SJSA1 (cell line): Measurements from ENCODE around the gene C3orf80. TPM values are rescaled to one million over a fixed set of nuclear protein-coding genes. Genes with fewer than 3 reads are reported as not detected.
"Not testable (repeated sequence)": the region's sequence is repeated elsewhere in the genome, so short reads cannot be mapped to it uniquely, and the experiment has no call there.

ENCODE experiments used
- DNase-seq, 2 experiments: peaks; one replicate each; pipeline ENCODE4 v3.0.0-alpha.2; 2015 to 2020; ENCODE audit warnings: low spot score in 2 of 2, low read depth in 1 of 2
- H3K27ac ChIP-seq: fragments of 250-450 bp; sonication (Bioruptor Pico); 2 replicates; pipeline ENCODE4 v1.5.1; 2020; ENCODE audit warnings: mild to moderate bottlenecking, moderate library complexity
- H3K27me3 ChIP-seq: fragments of 250-450 bp; sonication (Bioruptor Pico); replicated peaks from 2 replicates; pipeline ENCODE4 v1.5.1; 2020; ENCODE audit warnings: mild to moderate bottlenecking, moderate library complexity
- H3K36me3 ChIP-seq: fragments of 250-450 bp; sonication (Bioruptor Pico); 2 replicates; pipeline ENCODE4 v1.5.1; 2020; ENCODE audit warnings: mild to moderate bottlenecking
- H3K4me1 ChIP-seq: fragments of 250-450 bp; sonication (Bioruptor Pico); replicated peaks from 2 replicates; pipeline ENCODE4 v1.6.1; 2021; ENCODE audit warnings: mild to moderate bottlenecking
- H3K4me3 ChIP-seq: fragments of 250-450 bp; sonication (Bioruptor Pico); 2 replicates; pipeline ENCODE4 v1.5.1; 2020; ENCODE audit warnings: mild to moderate bottlenecking
- H3K9me3 ChIP-seq: fragments of 250-450 bp; sonication (Bioruptor Pico); replicated peaks from 2 replicates; pipeline ENCODE4 v1.5.1; 2020; ENCODE audit warnings: mild to moderate bottlenecking
- total RNA-seq: library from RNA; depleted of rRNA; stranded (reverse); fragments of >200 nt; shearing (Covaris generic); gene quantifications from 2 replicates; pipeline ENCODE4 v1.2.3, GENCODE V29; 2014

The C3orf80 gene
- total RNA-seq, 1 experiment from 2014 or later, result not detected

DNA sequence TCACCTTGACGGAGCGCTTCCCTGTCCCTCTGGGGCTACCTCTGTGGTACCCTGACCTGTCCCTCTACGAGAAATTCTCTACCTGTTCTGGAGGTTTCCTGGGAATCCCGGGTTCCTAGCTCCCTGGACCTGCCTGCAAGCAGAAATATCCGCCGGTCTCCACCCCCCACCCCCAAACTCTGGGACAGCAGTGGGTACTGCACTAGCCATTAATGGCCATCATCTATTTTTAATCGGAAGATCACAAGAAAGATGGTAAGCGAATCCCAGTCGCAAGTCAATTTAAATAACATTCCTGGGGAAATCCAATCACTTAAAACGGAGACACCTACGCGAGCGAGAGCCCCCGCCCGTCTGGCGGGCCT lies 429 bp upstream of the C3orf80 start:
- H3K9me3 ChIP-seq, result 0 out of 2 replicates have a peak, but pooled peaks cover 6% of the 10 kb centered on the region
- no peak overlapping the region for H3K27ac ChIP-seq
- no peak overlapping the region for H3K4me3 ChIP-seq
- peaks cover 17% of the 10 kb centered on the region for H3K4me1 ChIP-seq
- H3K27me3 ChIP-seq, result peaks cover 61% of the 10 kb centered on the region
- 0 out of 2 replicates have a peak, but pooled peaks cover 4% of the 10 kb centered on the region for H3K36me3 ChIP-seq
- DNase-seq, result no peak

DNA sequence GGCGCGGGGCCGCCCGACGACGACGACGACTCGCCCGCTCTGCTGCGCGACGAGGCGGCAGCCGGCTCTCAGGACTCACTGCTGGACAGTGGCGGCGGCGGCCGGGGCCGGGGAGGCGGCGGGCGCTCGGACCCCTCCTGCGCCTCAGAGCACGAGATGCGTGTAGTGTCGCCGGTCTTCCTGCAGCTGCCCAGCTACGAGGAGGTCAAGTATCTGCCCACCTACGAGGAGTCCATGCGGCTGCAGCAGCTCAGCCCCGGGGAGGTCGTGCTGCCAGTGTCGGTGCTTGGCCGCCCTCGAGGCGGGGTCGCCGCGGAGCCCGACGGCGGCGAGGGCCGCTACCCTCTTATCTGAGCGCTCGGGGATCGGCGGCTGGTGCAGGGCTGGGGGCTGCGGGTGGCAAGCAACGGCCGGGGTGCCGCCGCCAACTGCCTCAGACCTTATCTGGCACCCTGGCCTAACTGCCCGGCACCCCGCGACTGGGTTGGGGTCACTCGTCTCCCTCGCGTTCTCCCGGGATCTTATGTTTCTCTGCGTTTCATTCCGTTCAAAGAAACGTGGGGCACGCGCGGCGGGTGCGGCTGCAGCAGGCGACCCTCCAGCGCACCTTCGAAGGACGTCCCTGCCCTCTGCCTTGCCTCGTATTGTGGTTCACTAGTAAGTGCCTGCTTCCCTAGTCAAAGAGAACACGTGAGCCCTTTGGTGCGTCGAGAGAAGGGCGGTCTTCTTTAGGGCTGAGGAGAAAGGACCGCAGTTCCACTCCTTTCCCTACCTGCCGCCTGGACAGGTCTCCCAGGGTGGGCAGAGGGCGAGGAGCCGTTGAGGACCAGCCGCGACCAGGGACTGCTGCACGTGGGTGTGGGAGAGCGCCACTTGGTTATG lies 1.0 kb downstream of the C3orf80 start:
- Histone ChIP-seq H3K9me3 (0 out of 2 replicates have a peak, but pooled peaks cover 6% of the 10 kb centered on the region), H3K4me1 (peaks cover 17% of the 10 kb centered on the region), H3K36me3 (0 out of 2 replicates have a peak, but pooled peaks cover 4% of the 10 kb centered on the region), H3K27ac (no peak overlapping the region), H3K27me3 (peaks cover 61% of the 10 kb centered on the region), H3K4me3 (peak overlapping the region; percentile 46)
- peak in 1 of 2 experiments; percentile 4 for DNase-seq

GRCh38 chr3:160227419-160227818 lies 2.2 kb downstream of the C3orf80 start:
- H3K36me3 ChIP-seq, result 0 out of 2 replicates have a peak, but pooled peaks cover 4% of the 10 kb centered on the region
- 0 out of 2 replicates have a peak, but pooled peaks cover 6% of the 10 kb centered on the region for H3K9me3 ChIP-seq
- DNase-seq, result no peak
- H3K4me3 ChIP-seq, result no peak overlapping the region
- peaks cover 17% of the 10 kb centered on the region for H3K4me1 ChIP-seq
- H3K27ac ChIP-seq, result no peak overlapping the region
- peaks cover 63% of the 10 kb centered on the region for H3K27me3 ChIP-seq

- DNase-seq, result no peak
- Histone ChIP-seq H3K4me3 (no peak overlapping the region), H3K9me3 (no peaks in the 10 kb centered on the region), H3K36me3 (no peaks in the 10 kb centered on the region), H3K27me3 (peaks cover 29% of the 10 kb centered on the region), H3K27ac (no peak overlapping the region), H3K4me1 (no peaks in the 10 kb centered on the region)
These were observed 6.8 kb downstream of the C3orf80 start for GRCh38 chr3:160232014-160232413.

DNA sequence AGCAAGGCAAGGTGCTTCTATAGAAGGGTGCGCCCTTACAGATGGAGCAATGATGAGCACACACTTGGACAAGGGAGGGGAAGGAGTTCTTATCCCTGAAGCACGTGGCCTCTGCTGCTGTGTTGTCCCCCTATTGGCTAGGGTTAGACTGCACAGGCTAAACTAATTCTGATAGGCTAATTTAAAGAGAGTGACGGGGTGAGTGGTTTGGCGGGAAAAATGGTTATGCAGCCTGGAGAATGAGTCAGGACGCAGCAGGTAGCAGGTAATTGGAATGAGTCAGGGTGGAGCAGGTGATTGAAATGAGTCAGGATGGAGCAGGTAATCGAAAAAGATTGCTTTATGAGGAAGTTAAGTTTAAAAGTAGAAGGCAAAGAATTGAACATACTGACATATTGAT lies 15.5 kb downstream of the C3orf80 start:
- not testable (repeated sequence) for H3K9me3 ChIP-seq, H3K27me3 ChIP-seq, H3K36me3 ChIP-seq, H3K4me1 ChIP-seq, DNase-seq, H3K27ac ChIP-seq, H3K4me3 ChIP-seq

GRCh38 chr3:160245261-160245800 lies 20.1 kb downstream of the C3orf80 start:
- DNase-seq, result no peak
- H3K9me3 ChIP-seq, result no peaks in the 10 kb centered on the region
- no peak overlapping the region for H3K4me3 ChIP-seq
- no peaks in the 10 kb centered on the region for H3K27me3 ChIP-seq
- no peaks in the 10 kb centered on the region for H3K4me1 ChIP-seq
- no peaks in the 10 kb centered on the region for H3K36me3 ChIP-seq
- H3K27ac ChIP-seq, result no peak overlapping the region

DNA sequence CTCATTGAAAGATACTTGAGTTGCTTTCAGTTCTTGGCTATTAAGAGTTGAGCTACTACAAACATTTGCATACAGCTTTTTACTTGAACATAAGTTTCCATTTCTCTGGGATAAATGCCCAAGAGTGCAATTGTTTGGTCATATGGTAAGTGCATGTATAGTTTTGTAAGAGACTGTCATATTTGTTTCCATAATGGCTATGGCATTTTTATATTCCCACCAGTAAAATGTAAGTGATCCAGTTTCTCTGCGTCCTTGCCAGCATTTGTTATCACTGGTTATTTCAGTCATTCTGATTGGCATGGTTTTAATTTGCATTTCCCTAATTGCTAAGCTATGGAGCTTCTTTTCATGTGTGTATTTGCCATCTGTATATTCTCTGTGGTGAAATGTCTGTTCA lies 22.5 kb downstream of the C3orf80 start:
- DNase-seq, result no peak
- H3K4me1 ChIP-seq, result no peaks in the 10 kb centered on the region
- H3K36me3 ChIP-seq, result no peaks in the 10 kb centered on the region
- H3K9me3 ChIP-seq, result no peaks in the 10 kb centered on the region
- no peak overlapping the region for H3K4me3 ChIP-seq
- H3K27me3 ChIP-seq, result no peaks in the 10 kb centered on the region
- H3K27ac ChIP-seq, result no peak overlapping the region

- Histone ChIP-seq H3K4me1 (no peaks in the 10 kb centered on the region), H3K4me3 (no peak overlapping the region), H3K27me3 (no peaks in the 10 kb centered on the region), H3K9me3 (no peaks in the 10 kb centered on the region), H3K36me3 (no peaks in the 10 kb centered on the region), H3K27ac (no peak overlapping the region)
- no peak for DNase-seq
These were observed 28.1 kb downstream of the C3orf80 start for GRCh38 chr3:160253298-160253697.

DNA sequence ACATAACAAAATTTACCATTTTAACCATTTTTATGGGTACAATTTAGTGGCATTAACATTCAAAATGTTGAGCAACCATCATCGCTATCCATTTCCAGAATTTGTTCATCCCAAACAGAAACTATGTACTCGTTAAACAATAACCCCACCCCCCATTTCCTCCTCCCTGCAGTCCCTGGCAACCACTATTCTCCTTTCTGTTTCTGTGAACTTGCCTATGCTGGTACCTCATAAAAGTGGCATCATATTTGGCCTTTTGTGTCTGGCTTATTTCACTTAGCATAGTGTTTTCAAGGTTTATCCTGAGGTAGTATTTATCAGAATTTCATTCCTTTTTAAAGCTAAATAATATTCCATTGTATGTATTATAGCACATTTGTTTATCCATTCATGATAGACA lies 32.4 kb downstream of the C3orf80 start:
- Histone ChIP-seq H3K27ac (no peak overlapping the region), H3K9me3 (no peaks in the 10 kb centered on the region), H3K36me3 (no peaks in the 10 kb centered on the region), H3K4me3 (no peak overlapping the region), H3K4me1 (no peaks in the 10 kb centered on the region), H3K27me3 (no peaks in the 10 kb centered on the region)
- DNase-seq, result no peak

DNA sequence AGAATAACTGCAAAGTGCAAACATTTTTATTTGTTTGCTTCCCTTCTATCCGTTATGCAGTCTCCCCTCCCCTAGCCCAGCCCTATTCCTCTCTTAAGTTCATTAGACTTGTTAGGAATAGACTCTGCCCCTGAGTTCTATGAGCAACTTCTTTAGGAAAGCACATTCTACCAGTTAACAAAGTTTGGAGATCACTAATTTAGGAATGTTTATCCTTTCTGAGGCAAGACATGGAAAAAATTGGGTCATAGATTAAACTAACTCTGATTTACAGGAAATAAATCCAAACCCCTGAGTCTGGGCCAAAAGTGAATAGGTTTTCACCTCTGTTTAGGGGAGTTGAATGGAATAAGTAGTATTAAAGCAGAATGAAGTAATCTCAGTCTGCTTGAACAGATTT lies 34.4 kb downstream of the C3orf80 start:
- H3K27me3 ChIP-seq, result no peaks in the 10 kb centered on the region
- H3K4me3 ChIP-seq, result no peak overlapping the region
- H3K9me3 ChIP-seq, result no peaks in the 10 kb centered on the region
- H3K27ac ChIP-seq, result no peak overlapping the region
- no peaks in the 10 kb centered on the region for H3K4me1 ChIP-seq
- DNase-seq, result no peak
- H3K36me3 ChIP-seq, result no peaks in the 10 kb centered on the region

DNA sequence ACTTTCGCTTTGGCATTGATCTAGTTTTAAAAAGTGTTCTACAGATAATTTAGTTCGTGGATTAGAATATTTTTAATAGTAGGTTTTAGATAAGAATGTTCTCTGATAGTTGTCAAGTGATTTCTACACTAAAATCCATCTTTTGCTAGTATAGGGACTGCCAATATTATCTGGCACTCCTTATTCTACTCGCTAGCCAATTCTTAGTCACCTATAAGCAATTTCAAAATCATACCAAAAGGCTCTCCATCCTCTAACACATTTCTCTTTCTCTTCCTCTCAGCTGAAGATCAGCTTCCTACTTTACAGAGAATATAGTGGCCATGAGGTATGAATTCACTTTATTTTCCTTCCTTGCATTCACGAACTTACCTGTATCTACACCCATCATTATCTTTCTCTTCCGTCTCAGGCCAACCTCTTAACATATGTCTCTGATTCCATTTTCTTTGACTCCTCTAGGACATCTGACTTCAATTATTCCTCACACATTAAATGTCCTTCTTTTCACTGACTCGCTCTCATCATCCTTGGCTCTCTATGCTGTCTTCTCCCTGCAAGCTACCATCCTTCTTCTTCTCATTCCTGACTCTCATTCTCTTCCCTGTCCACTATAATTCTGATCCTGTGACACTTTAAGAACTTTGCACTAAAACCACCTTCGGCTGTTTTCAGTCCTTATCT lies 35.5 kb downstream of the C3orf80 start:
- no peak for DNase-seq
- H3K4me3 ChIP-seq, result no peak overlapping the region

DNA sequence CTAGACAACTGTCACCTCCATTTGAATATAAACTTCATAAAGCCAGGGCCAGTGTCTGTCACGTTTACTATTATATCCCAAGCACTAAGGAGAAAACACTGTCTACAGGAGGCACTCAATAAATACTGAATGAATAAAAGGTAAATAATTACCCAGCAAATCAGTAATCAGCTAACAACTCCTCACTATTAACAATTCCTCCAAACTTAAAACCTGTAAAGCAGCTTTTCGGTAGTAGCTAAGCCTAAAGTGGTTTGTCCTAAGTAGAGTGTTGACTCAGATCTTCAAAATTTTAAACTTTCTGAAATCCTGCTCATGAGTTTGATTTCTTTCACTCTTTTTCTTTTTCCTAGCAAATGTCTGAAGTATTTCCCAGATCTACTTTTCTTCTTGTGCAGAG lies 39.9 kb downstream of the C3orf80 start:
- H3K4me1 ChIP-seq, result no peaks in the 10 kb centered on the region
- H3K27ac ChIP-seq, result no peak overlapping the region
- no peaks in the 10 kb centered on the region for H3K27me3 ChIP-seq
- DNase-seq, result no peak
- no peaks in the 10 kb centered on the region for H3K36me3 ChIP-seq
- H3K9me3 ChIP-seq, result no peaks in the 10 kb centered on the region
- H3K4me3 ChIP-seq, result no peak overlapping the region

More for the DNA sequence above, 35.5 kb downstream of the C3orf80 start:
- H3K27me3 ChIP-seq, result no peaks in the 10 kb centered on the region
- H3K4me1 ChIP-seq, result no peaks in the 10 kb centered on the region
- H3K36me3 ChIP-seq, result no peaks in the 10 kb centered on the region
- H3K27ac ChIP-seq, result no peak overlapping the region
- no peaks in the 10 kb centered on the region for H3K9me3 ChIP-seq
